Mesodermal cell (in vitro differentiated cells): ENCODE results near the gene HSPA1A. TPM values are rescaled to one million over a fixed set of nuclear protein-coding genes. Genes with fewer than 3 reads are reported as not detected.

ENCODE experiments used
- H3K27ac ChIP-seq: 2 replicates; pipeline ENCODE4 v1.7.0; 2013; ENCODE audit warnings: mild to moderate bottlenecking, low read depth, low read length, moderate library complexity; ENCODE audit not compliant: severe bottlenecking
- H3K36me3 ChIP-seq: 2 replicates; pipeline ENCODE4 v1.7.1; 2013; ENCODE audit warnings: mild to moderate bottlenecking, low read length, moderate library complexity; ENCODE audit not compliant: control insufficient read depth, insufficient read depth
- H3K4me1 ChIP-seq: one replicate; pipeline ENCODE4 v1.7.1; 2013; ENCODE audit warnings: mild to moderate bottlenecking, low read length; ENCODE audit not compliant: insufficient read depth, control insufficient read depth, poor library complexity, severe bottlenecking
- H3K4me3 ChIP-seq: 2 replicates; pipeline ENCODE4 v1.7.0; 2013; ENCODE audit warnings: low read length, control low read depth, mild to moderate bottlenecking; ENCODE audit not compliant: insufficient read depth, poor library complexity, severe bottlenecking; ENCODE audit errors: extremely low read depth
- H3K9me3 ChIP-seq: 2 replicates; pipeline ENCODE4 v1.7.1; 2013; ENCODE audit warnings: mild to moderate bottlenecking, low read length, moderate library complexity; ENCODE audit not compliant: control insufficient read depth
- WGBS, 2 experiments: methylation state at CpG; one replicate each; pipeline ENCODE4 v1.1.5; 2013; ENCODE audit warnings: missing lambda C conversion rate in 2 of 2; ENCODE audit not compliant: insufficient coverage in 2 of 2; 5-methylcytosine and 5-hydroxymethylcytosine counted together
- polyA plus RNA-seq, 2 experiments: library from polyadenylated mRNA; stranded (reverse); fragments of 50-300 nt; gene quantifications; one replicate each; pipeline ENCODE4 v1.2.3, GENCODE V29; 2013

The HSPA1A gene
- polyA plus RNA-seq (2013, experiment 1 of 2) = 43.6 TPM
- polyA plus RNA-seq (2013, experiment 2 of 2) = 36.9 TPM

- no peaks in the 10 kb centered on the region for H3K9me3 ChIP-seq
- peak within 1 kb of the TSS; percentile 99 for H3K27ac ChIP-seq
- peak within 1 kb of the TSS; percentile 45 for H3K4me3 ChIP-seq
- peaks cover 9% of the 10 kb centered on the region for H3K4me1 ChIP-seq
- H3K36me3 ChIP-seq = peaks cover 7% of the 10 kb centered on the region
- WGBS, 2 experiments = 1 to 2% methylated on average over 30 to 48 of the region's 56 CpGs
Measured at GRCh38 chr6:31815025-31815838, at the start of gene HSPA1A, which contains the start of gene HSPA1L. HSPA1A (plus strand) TSS chr6:31815543; CDS start chr6:31815757, 214 bp downstream. HSPA1L (minus strand) TSS chr6:31815283; CDS start chr6:31811972, 3,311 bp downstream.

- peaks cover 18% of the 10 kb centered on the region for H3K4me1 ChIP-seq
- 97% methylated on average over 7 of the region's 9 CpGs; no CpG with 5 or more reads in 1 of the 2 experiments for WGBS, 2 experiments
- H3K27ac ChIP-seq = no peak overlapping the region
- peaks cover 22% of the 10 kb centered on the region for H3K36me3 ChIP-seq
- H3K4me3 ChIP-seq = no peak overlapping the region
- no peaks in the 10 kb centered on the region for H3K9me3 ChIP-seq
Measured at GRCh38 chr6:31765559-31765909, 49.8 kb upstream of the HSPA1A start.

- peaks cover 18% of the 10 kb centered on the region for H3K4me1 ChIP-seq
Measured at GRCh38 chr6:31765910-31766794, 49.2 kb upstream of the HSPA1A start.

GRCh38 chr6:31767096-31767645 lies 48.2 kb upstream of the HSPA1A start:
- WGBS, 2 experiments = 88 to 93% methylated on average over 6 of the region's 6 CpGs
- Histone ChIP-seq H3K4me3 (no peak overlapping the region), H3K9me3 (no peaks in the 10 kb centered on the region), H3K36me3 (peaks cover 6% of the 10 kb centered on the region), H3K4me1 (peaks cover 18% of the 10 kb centered on the region), H3K27ac (no peak overlapping the region)

More at GRCh38 chr6:31765910-31766794, 49.2 kb upstream of the HSPA1A start:
- Histone ChIP-seq H3K27ac (no peak overlapping the region), H3K36me3 (peaks cover 16% of the 10 kb centered on the region), H3K4me3 (no peak overlapping the region), H3K9me3 (no peaks in the 10 kb centered on the region)
- 76 to 82% methylated on average over 36 of the region's 42 CpGs for WGBS, 2 experiments

GRCh38 chr6:31768363-31769257 lies 46.7 kb upstream of the HSPA1A start:
- H3K4me3 ChIP-seq = no peak overlapping the region
- no peaks in the 10 kb centered on the region for H3K36me3 ChIP-seq
- H3K27ac ChIP-seq = no peak overlapping the region
- peaks cover 7% of the 10 kb centered on the region for H3K4me1 ChIP-seq
- H3K9me3 ChIP-seq = no peaks in the 10 kb centered on the region
- WGBS, 2 experiments = 94 to 98% methylated on average over 17 to 18 of the region's 18 CpGs

GRCh38 chr6:31769684-31770371 lies 45.5 kb upstream of the HSPA1A start:
- H3K4me1 ChIP-seq = no peaks in the 10 kb centered on the region
- no peak overlapping the region for H3K4me3 ChIP-seq
- no peak overlapping the region for H3K27ac ChIP-seq
- H3K36me3 ChIP-seq = no peaks in the 10 kb centered on the region
- 71 to 84% methylated on average over 7 to 8 of the region's 12 CpGs for WGBS, 2 experiments
- no peaks in the 10 kb centered on the region for H3K9me3 ChIP-seq

- WGBS, 2 experiments = no CpG with 5 or more reads among the region's 2 CpGs
Measured at GRCh38 chr6:31770860-31771259, 44.5 kb upstream of the HSPA1A start.

GRCh38 chr6:31771992-31772358 lies 43.4 kb upstream of the HSPA1A start:
- Histone ChIP-seq H3K27ac (no peak overlapping the region), H3K4me3 (no peak overlapping the region), H3K36me3 (no peaks in the 10 kb centered on the region), H3K4me1 (peaks cover 6% of the 10 kb centered on the region), H3K9me3 (no peaks in the 10 kb centered on the region)
- 94% methylated on average over 3 of the region's 4 CpGs; no CpG with 5 or more reads in 1 of the 2 experiments for WGBS, 2 experiments

More at GRCh38 chr6:31770860-31771259, 44.5 kb upstream of the HSPA1A start:
- no peaks in the 10 kb centered on the region for H3K4me1 ChIP-seq
- no peaks in the 10 kb centered on the region for H3K9me3 ChIP-seq
- H3K36me3 ChIP-seq = no peaks in the 10 kb centered on the region
- H3K4me3 ChIP-seq = no peak overlapping the region
- no peak overlapping the region for H3K27ac ChIP-seq

GRCh38 chr6:31775184-31775583 lies 40.2 kb upstream of the HSPA1A start:
- Histone ChIP-seq H3K36me3 (peaks cover 18% of the 10 kb centered on the region), H3K4me3 (no peak overlapping the region), H3K4me1 (peaks cover 12% of the 10 kb centered on the region), H3K9me3 (no peaks in the 10 kb centered on the region), H3K27ac (no peak overlapping the region)
- WGBS, 2 experiments = 80 to 95% methylated on average over 2 of the region's 4 CpGs
